NCI-H2029 treated with DMSO at 0.1 percent for 48 hours (cell line): Measurements from ENCODE around the gene ATP9B.

Source experiments
- DNase-seq: peaks from one replicate; lab custom pipeline; 2025; lab: John Stamatoyannopoulos, UW

Gene ATP9B

DNA sequence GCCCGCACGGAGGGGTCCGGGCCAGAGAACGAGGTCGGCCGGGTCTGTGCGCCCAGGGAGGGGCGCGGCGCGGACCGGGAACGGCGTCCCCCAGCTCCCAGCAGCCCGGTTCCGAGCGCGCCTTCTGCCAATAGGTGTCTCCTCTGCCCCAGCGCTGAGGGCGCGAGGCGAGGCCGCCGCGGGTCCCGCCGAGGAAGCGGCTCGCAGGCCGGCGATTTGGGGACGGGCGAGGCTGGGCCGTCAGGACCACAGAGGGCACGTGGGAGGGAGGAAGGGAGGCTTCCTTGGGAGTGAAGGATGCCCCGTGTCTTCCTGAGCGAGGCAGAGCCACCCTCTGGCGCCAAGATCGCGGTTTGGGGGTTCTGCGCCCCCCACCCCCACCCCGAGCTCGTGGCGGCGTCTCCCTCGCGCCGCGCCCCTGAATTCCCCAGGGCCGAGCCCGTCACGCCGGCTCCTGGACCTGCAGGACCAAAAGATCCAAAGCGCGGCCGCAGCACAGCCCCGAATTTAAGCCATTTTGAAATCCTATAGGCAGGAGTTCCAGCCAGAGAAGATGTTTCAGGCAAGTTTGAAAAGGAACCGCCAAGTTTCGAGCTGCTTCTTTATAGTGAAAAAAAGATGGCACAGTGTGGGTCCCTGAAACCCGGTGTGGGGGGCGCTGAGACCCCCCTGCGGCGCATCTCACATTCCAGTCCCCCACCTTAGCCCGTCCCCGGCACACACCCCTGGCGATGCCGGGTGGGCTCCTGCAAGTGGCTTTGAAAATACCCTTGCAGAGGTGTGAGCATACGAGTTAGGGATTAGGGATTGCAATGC, 327.4 kb downstream of the ATP9B start:
- DNase-seq, result no peak

DNA sequence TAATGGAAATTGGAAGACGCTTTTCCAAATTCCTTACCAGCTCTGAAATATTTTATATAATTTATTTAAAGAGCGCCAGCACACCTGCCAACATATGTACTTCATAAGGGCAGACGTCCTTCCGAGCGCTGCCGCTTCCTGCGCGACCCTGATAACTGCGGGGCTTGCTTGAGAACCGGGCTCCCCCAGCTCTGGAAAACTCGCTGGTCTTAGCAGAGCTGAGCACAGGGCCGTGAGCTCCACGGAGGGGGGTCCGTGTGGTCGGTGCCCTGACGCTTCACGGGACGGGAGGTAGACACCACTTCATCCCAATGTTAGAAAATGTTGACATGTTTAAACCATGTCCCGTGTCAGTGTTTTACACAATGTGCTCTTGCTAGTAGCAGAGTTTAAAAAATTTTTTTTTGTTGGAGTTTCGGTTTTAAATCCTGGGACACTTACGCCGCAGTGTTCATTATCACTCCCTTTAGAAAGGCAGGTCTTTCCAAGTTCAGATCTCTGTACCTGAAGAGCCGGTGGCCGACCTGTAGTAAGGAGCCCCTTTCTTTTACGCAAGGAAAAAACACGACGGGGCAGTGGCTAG, 328.1 kb downstream of the ATP9B start:
- no peak for DNase-seq

DNA sequence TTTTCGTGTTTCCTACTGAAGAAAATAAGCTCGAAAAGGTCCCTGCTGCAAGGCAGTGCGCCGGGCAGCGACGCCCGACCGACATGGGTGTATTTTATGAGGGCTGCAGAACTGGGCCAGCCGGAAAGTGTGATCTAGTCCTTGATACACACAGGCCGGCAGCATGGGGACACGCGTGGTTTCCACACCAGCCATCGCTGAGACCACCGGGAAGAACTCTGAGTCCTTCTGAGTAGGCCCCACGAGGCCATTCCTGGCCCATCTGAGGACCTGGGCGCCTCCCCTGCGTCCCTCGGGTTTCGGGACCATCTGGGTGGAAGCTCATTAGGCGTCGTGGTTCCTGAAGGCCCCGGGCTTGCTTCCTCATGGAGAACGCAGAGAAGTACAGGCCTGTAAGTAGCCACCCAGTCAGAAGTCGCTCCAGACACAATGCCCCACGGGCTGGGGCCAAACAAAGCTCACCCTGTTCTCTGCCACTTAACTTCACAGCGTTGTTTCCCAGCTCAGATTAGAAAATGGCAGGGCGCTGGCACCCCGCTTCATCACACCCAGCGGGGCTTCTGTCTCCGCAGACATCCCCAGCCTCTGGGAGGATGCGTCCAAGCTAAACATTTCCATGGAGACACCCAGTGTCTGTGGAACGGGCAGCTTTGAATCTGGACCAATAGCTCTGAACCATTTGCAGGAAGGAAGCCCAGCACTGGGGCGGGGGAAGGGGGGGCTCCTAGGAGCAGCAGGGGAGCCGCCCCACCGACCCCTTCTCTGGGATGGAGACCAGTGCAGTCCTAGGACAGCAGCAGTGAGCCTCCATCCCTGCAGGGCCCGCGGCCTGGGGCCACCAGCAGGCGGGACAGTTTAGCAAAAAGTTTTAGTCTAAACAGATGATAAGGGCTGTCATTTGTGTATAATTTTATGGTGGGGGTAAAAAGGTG, 328.9 kb downstream of the ATP9B start:
- DNase-seq, result no peak

DNA sequence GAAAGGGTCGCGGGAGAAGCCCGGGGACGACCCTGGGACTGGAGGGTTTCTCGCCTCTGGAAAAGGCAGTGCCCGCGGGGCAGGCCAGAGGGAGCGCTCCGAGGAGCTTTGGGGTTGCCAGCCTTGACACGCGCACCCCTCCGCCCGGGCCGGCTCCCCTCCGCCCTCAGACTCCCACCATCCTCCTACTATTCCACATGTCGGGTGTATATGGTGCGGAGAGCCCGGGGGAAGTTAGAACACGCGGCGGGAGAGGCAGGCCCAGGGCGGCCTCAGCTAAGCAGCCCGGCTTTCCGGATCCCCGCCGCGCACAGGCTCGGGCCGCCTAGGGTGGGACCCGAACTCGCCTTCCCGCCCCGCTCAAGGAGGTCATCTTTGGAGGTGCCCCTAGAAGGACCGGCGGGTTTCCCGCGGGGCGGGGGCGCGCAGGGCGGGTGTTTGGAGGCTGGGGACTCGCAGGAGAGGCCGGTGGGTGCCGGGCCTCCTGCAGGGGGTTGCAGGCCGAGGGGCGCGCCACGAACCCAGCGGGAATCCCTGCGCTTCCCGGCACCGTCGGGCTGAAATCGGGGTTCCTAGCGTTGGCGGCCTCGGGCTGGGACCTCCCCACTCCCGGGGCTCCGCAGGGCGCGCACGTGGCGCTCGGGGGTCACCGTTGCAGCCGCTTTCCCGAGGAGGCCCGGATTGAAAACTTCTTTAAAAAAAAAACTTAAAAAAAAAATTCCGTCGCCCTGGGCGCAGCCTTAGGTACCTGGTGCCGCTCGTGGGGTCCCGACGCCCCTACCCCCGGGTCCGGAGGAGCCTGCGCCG, 330.3 kb downstream of the ATP9B start:
- DNase-seq, result no peak

DNA sequence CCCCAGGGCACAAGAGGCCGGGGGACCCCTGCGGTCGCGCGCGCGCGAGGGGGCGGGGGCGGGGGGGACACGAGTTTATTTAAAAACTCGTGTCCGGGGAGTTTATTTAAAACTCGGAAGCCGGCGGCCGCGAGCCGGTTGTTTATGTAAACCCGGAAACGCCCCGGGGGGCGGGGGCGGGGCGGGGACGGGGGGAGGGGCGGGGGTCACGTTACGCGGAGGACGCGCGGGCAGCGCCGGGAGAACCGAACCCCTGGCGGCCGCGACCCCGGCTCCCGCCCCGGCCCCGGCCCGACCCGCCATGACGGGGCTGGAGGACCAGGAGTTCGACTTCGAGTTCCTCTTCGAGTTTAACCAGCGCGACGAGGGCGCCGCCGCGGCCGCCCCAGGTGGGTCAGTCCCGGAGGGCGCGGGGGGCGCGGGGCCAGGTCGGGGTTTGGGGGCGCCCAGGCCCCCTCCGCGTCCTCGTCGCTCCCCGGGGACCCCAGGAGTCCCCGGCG, 330.9 kb downstream of the ATP9B start:
- DNase-seq, result no peak

DNA sequence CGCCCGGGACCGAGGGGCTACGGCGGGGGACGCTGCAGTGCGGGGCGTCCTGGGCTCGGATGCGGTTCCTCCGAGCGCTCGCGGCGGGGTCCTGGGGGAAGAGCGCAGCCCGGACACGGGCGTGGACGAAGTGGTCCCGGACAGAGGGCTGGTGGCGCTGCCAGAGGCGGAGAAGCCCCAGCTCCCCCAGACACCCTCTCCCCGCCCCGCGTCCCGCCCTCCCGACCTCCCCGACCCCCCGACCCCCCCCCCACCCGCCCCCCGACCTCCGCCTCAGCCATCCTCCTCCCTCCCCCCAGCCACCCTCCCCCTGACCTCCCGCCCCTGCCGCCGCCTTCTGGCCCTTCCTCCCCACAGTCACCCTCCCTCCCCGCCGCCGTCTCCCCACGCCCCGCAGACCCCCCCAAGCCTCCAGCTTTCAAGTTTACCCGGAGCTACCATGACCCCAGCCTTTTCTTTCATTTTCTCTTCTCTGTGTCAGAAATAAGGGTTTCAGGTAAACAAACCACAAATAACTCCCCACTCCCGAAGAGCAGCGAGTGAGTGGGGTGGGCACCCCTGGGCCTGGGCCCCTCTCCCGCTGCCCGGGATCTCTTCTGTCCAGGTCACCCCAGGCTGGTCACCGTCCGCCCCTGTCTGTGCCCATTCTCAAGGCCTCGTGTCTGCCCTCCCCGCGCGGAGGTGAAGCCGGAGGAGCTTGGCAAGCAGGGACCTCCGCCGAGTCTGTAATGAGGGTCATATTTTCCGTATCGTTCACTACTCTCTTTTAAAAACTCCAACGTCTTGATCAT, 331.6 kb downstream of the ATP9B start:
- DNase-seq, result no peak

DNA sequence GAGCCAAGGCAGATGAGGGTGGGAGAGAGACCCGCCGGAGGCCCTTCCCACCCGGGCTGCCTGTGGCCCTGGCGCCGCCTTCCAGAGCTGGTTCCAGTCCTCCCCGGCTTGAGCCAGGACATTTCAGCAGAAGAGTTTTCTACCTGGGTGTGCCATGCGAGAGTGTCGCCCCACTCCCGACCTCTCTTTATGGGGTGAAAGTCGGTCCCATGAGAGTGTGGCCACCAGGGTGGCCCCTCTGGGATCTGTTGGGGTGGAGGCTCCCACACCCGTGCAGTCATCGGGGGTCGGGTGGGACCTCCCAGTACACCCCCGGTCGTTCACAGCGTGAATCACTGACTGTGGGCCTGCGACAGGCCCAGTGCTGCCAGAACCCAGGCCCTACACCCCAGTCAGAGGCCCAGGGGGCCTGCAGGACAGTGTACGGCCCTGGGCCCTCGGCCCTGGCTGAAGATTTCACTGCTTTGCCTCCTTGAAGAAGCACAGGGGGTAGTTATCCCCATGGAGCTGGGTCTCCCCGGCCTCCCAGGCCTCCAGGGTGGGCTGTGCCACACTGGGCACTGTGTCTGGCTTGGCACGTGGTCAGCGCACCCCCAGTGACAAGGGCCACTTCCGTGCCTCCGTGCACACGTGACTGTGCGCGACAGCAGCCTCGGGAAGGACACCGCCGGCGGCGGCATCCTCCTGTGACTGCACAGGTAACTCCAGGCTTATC, 332.5 kb downstream of the ATP9B start:
- DNase-seq, result no peak

DNA sequence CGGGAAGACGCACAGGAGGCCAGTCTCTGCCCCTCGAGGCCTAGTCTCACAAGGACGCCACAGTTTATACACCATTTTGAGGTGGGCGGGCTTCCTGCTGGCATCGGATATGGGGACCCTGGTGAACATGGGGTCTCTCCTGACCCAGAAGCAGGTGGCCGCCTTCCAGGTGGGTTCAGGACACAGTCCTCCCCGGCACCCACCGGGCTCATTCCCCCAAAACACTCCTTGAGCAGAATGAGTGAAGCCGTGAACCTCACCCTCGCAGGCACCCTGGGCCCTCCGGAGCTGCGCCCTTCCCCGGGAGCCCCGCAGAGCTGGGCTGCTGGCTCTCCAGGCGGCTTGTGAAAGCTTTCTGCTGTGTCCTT, 333.0 kb downstream of the ATP9B start:
- DNase-seq, result no peak

DNA sequence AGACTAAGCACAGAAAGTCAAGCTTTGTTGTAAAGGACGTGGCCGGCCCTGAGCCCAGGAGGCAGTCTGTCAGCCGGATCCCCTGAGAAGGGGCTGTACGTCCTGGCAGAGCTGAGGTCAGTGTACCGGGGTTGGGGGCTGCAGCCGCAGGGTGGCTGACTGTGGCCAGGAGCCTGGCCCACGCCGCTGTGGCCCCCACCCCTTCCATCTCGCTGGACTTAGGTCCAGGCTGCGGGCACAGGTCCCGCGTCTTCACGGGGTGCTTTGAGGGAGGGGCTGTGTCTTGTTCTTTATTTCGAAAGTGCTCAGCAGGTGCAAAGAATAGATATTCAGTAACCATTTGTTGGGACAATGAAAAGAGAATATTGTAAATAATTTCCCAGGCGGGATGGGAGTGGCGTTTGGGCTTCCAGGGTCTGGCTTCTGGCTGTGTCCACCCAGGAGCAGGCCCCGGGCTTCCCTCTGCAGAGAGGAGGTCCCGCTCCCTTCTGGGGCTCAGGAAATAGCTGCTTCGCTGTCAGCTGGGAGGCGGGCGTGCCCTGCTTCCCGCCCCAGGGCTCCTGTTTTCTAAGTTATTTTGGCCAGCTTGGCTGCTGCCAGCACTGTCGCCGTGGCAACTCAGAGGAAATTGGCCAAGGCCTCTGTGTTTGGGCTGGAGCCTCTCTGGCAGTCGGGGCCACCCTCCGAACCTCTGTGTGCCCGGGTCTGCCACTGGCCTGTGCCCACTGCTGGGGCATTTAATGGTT, 334.0 kb downstream of the ATP9B start:
- DNase-seq, result no peak

DNA sequence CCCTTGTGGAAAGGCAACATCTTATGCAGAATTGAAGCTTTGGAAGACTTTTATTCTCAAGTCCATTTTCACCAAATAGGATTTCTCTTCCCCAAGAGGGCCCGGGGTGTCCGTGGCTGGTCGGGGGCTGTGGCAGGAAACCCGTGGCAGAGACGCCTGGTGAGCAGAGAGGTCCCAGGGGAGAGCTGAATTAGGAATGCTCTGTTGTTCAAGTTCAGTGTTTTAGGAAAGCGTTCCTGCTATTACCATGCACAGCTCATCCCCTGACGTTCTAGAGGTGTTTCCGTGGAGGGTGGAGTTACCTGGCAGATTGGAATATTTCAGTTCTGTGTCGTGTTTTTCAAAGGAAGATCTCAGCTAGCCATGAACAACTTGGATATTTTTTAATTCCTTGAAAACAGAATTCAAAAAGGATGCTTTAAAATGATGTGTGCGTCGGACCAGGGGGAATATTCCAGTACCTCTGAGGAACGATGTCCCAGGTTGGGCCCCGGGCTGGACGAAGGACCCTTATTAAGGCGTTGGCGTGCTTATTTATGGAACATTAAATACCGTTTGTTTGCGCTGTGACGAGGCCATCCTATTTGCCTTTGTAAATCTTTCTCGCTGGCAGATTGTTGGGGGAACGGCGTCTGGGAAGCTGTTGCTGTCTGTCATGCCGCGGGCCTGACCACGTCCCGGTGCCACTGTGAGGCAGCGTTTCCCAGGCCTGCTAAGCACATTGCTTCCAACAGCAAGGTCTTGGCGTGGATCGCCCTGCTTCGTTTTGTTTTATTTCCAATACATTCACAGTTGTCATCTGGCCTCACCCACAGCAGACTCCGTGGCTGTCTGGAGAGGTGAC, 334.8 kb downstream of the ATP9B start:
- no peak for DNase-seq

DNA sequence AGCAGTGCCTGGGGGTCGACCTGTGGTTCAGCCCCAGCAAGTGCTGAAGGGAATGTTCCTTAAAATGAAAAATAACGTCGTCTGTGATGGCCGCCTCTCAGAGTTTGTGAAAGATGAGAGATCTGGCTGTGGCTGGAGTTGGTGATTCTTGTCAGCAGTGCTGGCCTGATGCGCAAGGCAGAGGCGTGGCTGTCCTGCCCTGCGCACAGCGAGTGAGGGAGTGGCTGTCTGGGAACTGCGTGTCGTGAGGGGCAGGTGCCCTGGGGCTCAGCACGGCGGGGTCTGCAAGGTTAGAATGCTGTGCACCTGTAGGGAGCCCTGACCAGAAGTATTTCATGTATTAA, 335.3 kb downstream of the ATP9B start:
- no peak for DNase-seq

DNA sequence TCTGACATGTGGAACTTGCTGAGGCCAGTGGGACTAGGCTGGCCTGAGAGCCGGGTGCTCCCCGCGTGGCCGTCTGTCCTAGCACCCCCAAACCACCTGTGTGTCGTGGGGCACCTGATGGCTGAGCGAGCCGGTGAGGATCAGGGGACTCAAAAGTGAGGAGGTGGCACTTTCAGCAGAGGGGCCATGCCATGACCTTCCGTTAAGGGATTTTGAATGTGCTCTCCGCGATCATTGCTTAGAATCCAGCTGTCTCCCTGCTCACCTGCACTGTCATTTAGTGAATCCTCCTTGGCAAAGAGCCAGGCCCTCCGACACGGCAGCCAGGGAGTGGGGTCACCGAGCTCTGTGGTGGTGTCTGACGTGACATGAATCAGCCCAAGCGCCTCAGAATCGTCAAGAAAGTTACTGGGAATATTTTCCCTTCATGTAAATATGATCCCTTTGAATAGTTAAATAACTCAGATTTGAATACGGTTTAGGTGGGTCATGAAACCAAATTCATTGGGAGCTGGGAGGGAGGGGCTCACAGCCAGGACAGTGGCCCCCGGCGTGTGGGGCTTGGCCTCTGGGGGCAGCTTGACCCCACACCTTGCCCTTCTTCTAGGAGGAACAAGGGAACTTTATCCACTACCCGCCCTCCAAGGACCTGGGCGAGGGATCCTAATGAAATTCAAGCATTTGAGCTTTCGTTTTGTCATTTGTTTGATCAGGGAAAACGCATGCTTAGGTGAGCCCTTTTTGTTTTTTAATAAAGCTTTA, 336.0 kb downstream of the ATP9B start:
- no peak for DNase-seq

DNA sequence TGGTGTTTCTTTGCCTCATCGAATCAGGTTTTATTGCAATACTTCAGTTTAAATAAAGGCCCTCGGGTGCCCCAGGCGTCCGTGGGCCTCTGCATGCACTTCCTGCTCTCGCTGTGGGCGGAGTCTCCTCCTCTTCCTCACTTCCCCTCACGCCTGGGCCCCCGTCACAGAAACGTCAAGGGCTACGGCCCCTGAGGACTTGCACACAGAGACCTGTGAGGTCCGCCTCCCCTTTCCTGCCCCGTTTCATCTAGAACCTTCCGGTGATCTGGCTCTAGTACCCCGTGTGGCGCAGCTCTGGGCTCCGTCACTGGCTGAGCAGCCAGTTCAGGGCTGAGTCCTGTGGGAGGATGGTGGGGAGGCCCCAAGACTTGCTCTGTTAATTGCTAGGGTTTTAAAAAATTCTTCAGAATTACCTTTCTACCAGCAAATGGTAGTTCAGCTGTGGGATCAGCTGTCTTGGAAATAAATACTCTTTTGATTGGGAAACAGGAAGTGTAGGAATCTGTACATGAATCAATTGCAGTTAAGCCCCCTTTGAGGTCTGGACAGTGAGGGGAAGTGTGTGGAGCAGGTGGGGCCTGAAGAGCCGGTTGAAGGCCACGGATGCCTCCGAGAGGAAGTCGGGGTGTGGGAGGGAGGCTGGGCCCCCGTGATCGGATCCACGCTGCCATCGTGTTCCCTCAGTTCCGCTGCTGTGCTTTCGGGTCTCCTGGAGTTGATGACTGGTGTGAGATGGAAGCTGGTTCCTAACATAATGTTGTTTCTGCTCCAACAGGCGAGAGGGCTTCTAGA, 336.8 kb downstream of the ATP9B start:
- no peak for DNase-seq

DNA sequence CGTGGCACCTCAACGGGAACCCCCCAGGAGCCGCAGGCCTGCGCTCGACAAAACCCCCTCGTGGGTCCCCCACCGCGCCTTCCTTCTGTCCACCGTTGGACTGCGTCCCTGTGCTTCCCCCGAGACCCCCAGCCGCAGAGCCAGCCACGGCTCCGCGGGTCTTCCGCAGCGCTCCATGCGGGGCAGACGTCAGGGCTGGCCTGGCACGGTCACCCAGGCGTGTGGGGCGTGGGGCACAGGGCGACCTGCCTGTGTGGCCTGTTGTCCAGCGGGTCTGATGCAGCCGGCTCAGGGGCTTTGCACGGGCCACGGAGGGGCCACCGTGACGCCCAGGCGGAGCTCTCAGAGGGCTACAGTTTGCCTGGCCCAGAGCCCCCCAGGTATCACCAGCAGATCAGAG, 337.5 kb downstream of the ATP9B start:
- DNase-seq, result no peak

DNA sequence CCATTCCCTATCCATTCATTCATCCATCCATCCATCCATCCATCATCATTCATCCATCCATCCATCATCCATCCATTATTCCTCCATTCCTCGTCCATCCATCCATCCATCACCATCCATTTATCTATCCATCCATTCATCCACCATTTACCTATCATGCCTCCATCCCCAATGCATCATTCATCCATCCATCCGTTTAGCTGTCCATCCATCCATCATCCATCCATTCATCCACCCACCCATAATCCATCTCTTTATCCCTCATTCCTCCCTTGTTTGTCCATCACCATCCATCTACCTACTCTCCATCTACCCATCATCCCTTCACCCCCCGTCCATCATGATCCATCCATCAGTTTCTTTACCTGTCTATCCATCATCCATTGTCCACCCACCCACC, 340.1 kb downstream of the ATP9B start:
- DNase-seq, result no peak

DNA sequence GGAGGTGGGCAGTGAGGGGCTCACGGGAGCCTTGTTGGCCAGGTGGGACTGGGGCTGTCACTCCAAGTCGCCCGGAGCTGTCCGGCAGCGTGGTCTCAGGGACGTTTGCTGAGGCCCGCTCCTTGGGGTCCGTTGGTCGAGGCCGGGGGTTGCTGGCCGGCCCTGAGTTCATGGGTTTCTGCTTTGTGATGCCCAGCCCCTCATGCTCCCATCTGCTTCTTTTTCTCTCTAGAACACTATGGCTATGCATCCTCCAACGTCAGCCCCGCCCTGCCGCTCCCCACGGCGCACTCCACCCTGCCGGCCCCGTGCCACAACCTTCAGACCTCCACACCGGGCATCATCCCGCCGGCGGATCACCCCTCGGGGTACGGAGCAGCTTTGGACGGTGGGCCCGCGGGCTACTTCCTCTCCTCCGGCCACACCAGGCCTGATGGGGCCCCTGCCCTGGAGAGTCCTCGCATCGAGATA, 341.0 kb downstream of the ATP9B start:
- no peak for DNase-seq
